HUES64 (cell line): ENCODE data around the gene AHCYL2.

ENCODE experiments used
- H3K27ac ChIP-seq: 2 replicates; pipeline ENCODE4 v1.7.0; 2013; ENCODE audit warnings: low read depth, low read length, inconsistent platforms
- H3K27me3 ChIP-seq: 2 replicates; pipeline ENCODE4 v1.6.1; 2013; ENCODE audit warnings: mild to moderate bottlenecking, low read length; ENCODE audit not compliant: insufficient read depth
- H3K36me3 ChIP-seq: 2 replicates; pipeline ENCODE4 v1.6.1; 2013; ENCODE audit warnings: mild to moderate bottlenecking, low read length; ENCODE audit not compliant: insufficient read depth
- H3K4me1 ChIP-seq: 2 replicates; pipeline ENCODE4 v1.6.1; 2013; ENCODE audit warnings: mild to moderate bottlenecking, low read length, moderate library complexity; ENCODE audit not compliant: insufficient read depth
- H3K4me3 ChIP-seq: 2 replicates; pipeline ENCODE4 v1.5.1; 2013; ENCODE audit warnings: mild to moderate bottlenecking, low read length, moderate library complexity
- H3K9ac ChIP-seq: 2 replicates; pipeline ENCODE4 v1.6.1; 2013; ENCODE audit warnings: mild to moderate bottlenecking, low read depth, low read length
- H3K9me3 ChIP-seq: 2 replicates; pipeline ENCODE4 v1.6.1; 2013; ENCODE audit warnings: low read depth, low read length; ENCODE audit not compliant: insufficient read depth
- WGBS: fragments of 150-250, 120-280 bp; methylation state at CpG from one replicate; pipeline ENCODE4 v1.1.7; 2013; ENCODE audit warnings: missing lambda C conversion rate; 5-methylcytosine and 5-hydroxymethylcytosine counted together

Gene AHCYL2

GRCh38 chr7:129373651-129374428 is 149.0 kb downstream of the AHCYL2 start:
- Histone ChIP-seq H3K9ac (no peak overlapping the region), H3K27ac (no peak overlapping the region), H3K36me3 (no peaks in the 10 kb centered on the region), H3K27me3 (no peaks in the 10 kb centered on the region), H3K9me3 (no peaks in the 10 kb centered on the region), H3K4me1 (peaks cover 36% of the 10 kb centered on the region), H3K4me3 (no peak overlapping the region)
- 96% methylated on average over 3 of the region's 3 CpGs for WGBS

- no peaks in the 10 kb centered on the region for H3K36me3 ChIP-seq
- no peaks in the 10 kb centered on the region for H3K9me3 ChIP-seq
- peaks cover 36% of the 10 kb centered on the region for H3K4me1 ChIP-seq
- no peak overlapping the region for H3K9ac ChIP-seq
- H3K27me3 ChIP-seq, result no peaks in the 10 kb centered on the region
- H3K27ac ChIP-seq, result peak overlapping the region; percentile 83
- H3K4me3 ChIP-seq, result peak overlapping the region; percentile 7; the same call in 1 of the 2 replicates
- 23% methylated on average over 2 of the region's 2 CpGs for WGBS
Observed at GRCh38 chr7:129375141-129375938, 150.5 kb downstream of the AHCYL2 start.

GRCh38 chr7:129376076-129376777 is 151.4 kb downstream of the AHCYL2 start:
- WGBS, result 77% methylated on average over 3 of the region's 6 CpGs
- H3K27ac ChIP-seq, result peak overlapping the region; percentile 83; the same call in 1 of the 2 replicates
- H3K9ac ChIP-seq, result no peak overlapping the region
- H3K4me1 ChIP-seq, result peaks cover 29% of the 10 kb centered on the region
- no peaks in the 10 kb centered on the region for H3K27me3 ChIP-seq
- no peak overlapping the region for H3K4me3 ChIP-seq
- H3K9me3 ChIP-seq, result no peaks in the 10 kb centered on the region
- H3K36me3 ChIP-seq, result no peaks in the 10 kb centered on the region

GRCh38 chr7:129376778-129377700 is 152.2 kb downstream of the AHCYL2 start:
- H3K9ac ChIP-seq, result no peak overlapping the region
- no peaks in the 10 kb centered on the region for H3K9me3 ChIP-seq
- no peak overlapping the region for H3K27ac ChIP-seq
- peaks cover 28% of the 10 kb centered on the region for H3K4me1 ChIP-seq
- no peaks in the 10 kb centered on the region for H3K36me3 ChIP-seq
- WGBS, result 96% methylated on average over 6 of the region's 6 CpGs
- no peak overlapping the region for H3K4me3 ChIP-seq
- H3K27me3 ChIP-seq, result no peaks in the 10 kb centered on the region

- WGBS, result 95% methylated on average over 9 of the region's 9 CpGs
- no peak overlapping the region for H3K9ac ChIP-seq
- no peak overlapping the region for H3K4me3 ChIP-seq
- H3K27ac ChIP-seq, result no peak overlapping the region
- no peaks in the 10 kb centered on the region for H3K9me3 ChIP-seq
- no peaks in the 10 kb centered on the region for H3K27me3 ChIP-seq
- peaks cover 18% of the 10 kb centered on the region for H3K4me1 ChIP-seq
- H3K36me3 ChIP-seq, result no peaks in the 10 kb centered on the region
Observed at GRCh38 chr7:129381710-129382484, 157.1 kb downstream of the AHCYL2 start.

GRCh38 chr7:129383542-129384132 is 158.8 kb downstream of the AHCYL2 start:
- Histone ChIP-seq H3K4me1 (peaks cover 33% of the 10 kb centered on the region), H3K36me3 (no peaks in the 10 kb centered on the region), H3K9me3 (no peaks in the 10 kb centered on the region), H3K4me3 (no peak overlapping the region), H3K27me3 (no peaks in the 10 kb centered on the region), H3K27ac (no peak overlapping the region), H3K9ac (no peak overlapping the region)
- WGBS, result 58% methylated on average over 3 of the region's 3 CpGs

GRCh38 chr7:129385116-129385515 is 160.3 kb downstream of the AHCYL2 start:
- Histone ChIP-seq H3K27ac (no peak overlapping the region), H3K9ac (no peak overlapping the region), H3K9me3 (no peaks in the 10 kb centered on the region), H3K4me1 (peaks cover 35% of the 10 kb centered on the region), H3K4me3 (no peak overlapping the region), H3K27me3 (no peaks in the 10 kb centered on the region), H3K36me3 (peaks cover 3% of the 10 kb centered on the region)
- 13% methylated on average over 1 of the region's 1 CpG for WGBS

- no peaks in the 10 kb centered on the region for H3K9me3 ChIP-seq
- 89% methylated on average over 2 of the region's 4 CpGs for whole genome bisulfite sequencing
Observed at GRCh38 chr7:129385598-129385997, 160.8 kb downstream of the AHCYL2 start.

GRCh38 chr7:129386506-129386905 is 161.7 kb downstream of the AHCYL2 start:
- no peaks in the 10 kb centered on the region for H3K9me3 ChIP-seq
- no peak overlapping the region for H3K9ac ChIP-seq
- peaks cover 13% of the 10 kb centered on the region for H3K36me3 ChIP-seq
- no peak overlapping the region for H3K4me3 ChIP-seq
- H3K4me1 ChIP-seq, result peaks cover 35% of the 10 kb centered on the region
- no peaks in the 10 kb centered on the region for H3K27me3 ChIP-seq
- H3K27ac ChIP-seq, result no peak overlapping the region

More at GRCh38 chr7:129385598-129385997, 160.8 kb downstream of the AHCYL2 start:
- Histone ChIP-seq H3K4me3 (no peak overlapping the region), H3K9ac (no peak overlapping the region), H3K4me1 (peaks cover 35% of the 10 kb centered on the region), H3K27me3 (no peaks in the 10 kb centered on the region), H3K36me3 (peaks cover 8% of the 10 kb centered on the region), H3K27ac (no peak overlapping the region)
